Keratinocyte (primary cell): ENCODE results near the gene TMEM132D. TPM values are rescaled to one million over a fixed set of nuclear protein-coding genes. Genes with fewer than 3 reads are reported as not detected.

Source experiments
- DNase-seq: peaks from one replicate; pipeline ENCODE4 v3.0.0-alpha.2; 2011; ENCODE audit warnings: low read depth, missing footprints, low spot score
- FAIRE-seq: peaks from 2 replicates; lab custom pipeline; 2011; peaks lifted over from hg19 to GRCh38; lab: Jason Lieb, UNC
- H2AFZ ChIP-seq: 2 replicates; pipeline ENCODE4 v1.6.0; 2012; ENCODE audit warnings: low read length, control low read depth, inconsistent platforms; ENCODE audit not compliant: control insufficient read depth
- H3K27ac ChIP-seq: 2 replicates; pipeline ENCODE4 v1.5.1; 2011; ENCODE audit warnings: low read length; ENCODE audit not compliant: control insufficient read depth, insufficient read depth
- H3K27me3 ChIP-seq: 3 replicates; pipeline ENCODE4 v1.6.0; 2011; ENCODE audit warnings: low read length; ENCODE audit not compliant: control insufficient read depth, insufficient read depth; ENCODE audit errors: extremely low read depth
- H3K36me3 ChIP-seq, 2 experiments: 2 replicates in 1 of 2; 3 replicates in 1 of 2; pipeline ENCODE4 v1.5.1; 2011; ENCODE audit warnings: low read length in 2 of 2, mild to moderate bottlenecking in 1 of 2; ENCODE audit not compliant: control insufficient read depth in 2 of 2, insufficient read depth in 2 of 2; ENCODE audit errors: extremely low read depth in 1 of 2
- H3K4me1 ChIP-seq: 3 replicates; pipeline ENCODE4 v1.5.1; 2011; ENCODE audit warnings: low read length; ENCODE audit not compliant: control insufficient read depth, insufficient read depth; ENCODE audit errors: extremely low read depth
- H3K4me2 ChIP-seq: 3 replicates; pipeline ENCODE4 v1.6.0; 2011; ENCODE audit warnings: low read depth, low read length; ENCODE audit not compliant: control insufficient read depth, insufficient read depth; ENCODE audit errors: extremely low read depth
- H3K4me3 ChIP-seq, 3 experiments: fragments of 200-600 bp in 1 of 3; sonication (generic) in 1 of 3; 2 replicates in 2 of 3; 3 replicates in 1 of 3; pipeline ENCODE4 v1.5.1; 2011 to 2016; ENCODE audit warnings: low read length in 3 of 3, mild to moderate bottlenecking in 3 of 3, control low read depth in 2 of 3, inconsistent platforms in 1 of 3, low read depth in 1 of 3, mixed read lengths in 1 of 3, mixed run types in 1 of 3, moderate library complexity in 1 of 3; ENCODE audit not compliant: control insufficient read depth in 2 of 3, insufficient read depth in 2 of 3; ENCODE audit errors: extremely low read depth in 1 of 3
- H3K79me2 ChIP-seq: 2 replicates; pipeline ENCODE4 v1.6.0; 2012; ENCODE audit warnings: low read length; ENCODE audit not compliant: control insufficient read depth, insufficient read depth
- H3K9ac ChIP-seq: 3 replicates; pipeline ENCODE4 v1.6.0; 2011; ENCODE audit warnings: low read length; ENCODE audit not compliant: control insufficient read depth, insufficient read depth; ENCODE audit errors: extremely low read depth
- H3K9me1 ChIP-seq: 3 replicates; pipeline ENCODE4 v1.6.0; 2011; ENCODE audit warnings: low read length; ENCODE audit not compliant: control insufficient read depth, insufficient read depth; ENCODE audit errors: extremely low read depth
- H3K9me3 ChIP-seq: 2 replicates; pipeline ENCODE4 v1.5.1; 2012; ENCODE audit warnings: low read depth, low read length; ENCODE audit not compliant: control insufficient read depth
- H4K20me1 ChIP-seq: 3 replicates; pipeline ENCODE4 v1.6.0; 2011; ENCODE audit warnings: low read length; ENCODE audit not compliant: control insufficient read depth, insufficient read depth; ENCODE audit errors: extremely low read depth
- CTCF ChIP-seq, 3 experiments: IDR thresholded peaks in 1 of 3; conservative IDR thresholded peaks in 1 of 3; optimal IDR thresholded peaks in 1 of 3; 2 replicates in 2 of 3; 3 replicates in 1 of 3; pipeline versions ENCODE3 to v1.5.1; 2011; ENCODE audit warnings: low read length in 3 of 3, mild to moderate bottlenecking in 3 of 3, moderate library complexity in 2 of 3, control low read depth in 1 of 3, inconsistent platforms in 1 of 3; ENCODE audit not compliant: insufficient read depth in 2 of 3; ENCODE audit errors: extremely low read depth in 1 of 3
- EZH2 ChIP-seq: IDR thresholded peaks from one replicate; pipeline ENCODE4 v1.6.1; 2012; ENCODE audit warnings: inconsistent platforms, mild to moderate bottlenecking, low read length, moderate library complexity
- dilution Hi-C: fragments of 300-500 bp; cut with MboI; formaldehyde crosslinking; loops from one replicate; pipeline ENCODE4 v1.7.0; 2020; ENCODE audit warnings: low sequenced_read_pairs; ENCODE audit not compliant: extremely low pct_ligation_motif_present
- polyA plus RNA-seq, 5 experiments: library from polyadenylated mRNA; depleted of rRNA in 3 of 5; stranded (reverse) in 3 of 5; stranded (forward) in 1 of 5; unstranded in 1 of 5; fragments of >200 nt; gene quantifications; 1 replicate in 1 of 5; 2 replicates in 3 of 5; 3 replicates in 1 of 5; pipeline versions ENCODE4 v1.2.1 to v1.2.3, GENCODE V29; 2011 to 2012; ENCODE audit warnings: missing spikeins in 2 of 5, low read depth in 1 of 5, low replicate concordance in 1 of 5

The TMEM132D gene
- polyA plus RNA-seq, 1 donor (not counting 4 experiments of a cell fraction or from before 2014, with no cell fraction given), result not detected

GRCh38 chr12:129084875-129085826 lies 818.7 kb downstream of the TMEM132D start:
- Histone ChIP-seq H2AFZ (no peak overlapping the region), H3K9me3 (peaks cover 8% of the 10 kb centered on the region), H3K4me2 (no peak overlapping the region), H3K36me3 (no peaks in the 10 kb centered on the region), H3K9me1 (no peaks in the 10 kb centered on the region), H3K27ac (no peak overlapping the region), H3K4me1 (no peaks in the 10 kb centered on the region), H3K27me3 (no peaks in the 10 kb centered on the region), H3K9ac (no peak overlapping the region), H4K20me1 (no peaks in the 10 kb centered on the region), H3K79me2 (no peaks in the 10 kb centered on the region), H3K4me3 (no peak overlapping the region)
- no peak for FAIRE-seq
- no peak for TF ChIP-seq EZH2
- TF ChIP-seq CTCF (optimal IDR thresholded peaks at IDR 0.05 in 1 of 3, IDR thresholded peaks at IDR 0.05 in 1 of 3, conservative IDR thresholded peaks at IDR 0.05 in 1 of 3; ENCODE audit: extremely low read depth in 1 of 3, insufficient read depth in 2 of 3, low read length in 3 of 3), result no peak
- dilution Hi-C loops, result no loop called here
- no peak for DNase-seq

GRCh38 chr12:129083121-129083840 lies 820.5 kb downstream of the TMEM132D start:
- Histone ChIP-seq H3K9me1 (no peaks in the 10 kb centered on the region), H3K79me2 (no peaks in the 10 kb centered on the region), H4K20me1 (no peaks in the 10 kb centered on the region), H3K9ac (no peak overlapping the region), H3K4me1 (no peaks in the 10 kb centered on the region), H3K27ac (no peak overlapping the region), H3K4me3 (no peak overlapping the region), H3K36me3 (no peaks in the 10 kb centered on the region), H3K4me2 (no peak overlapping the region), H2AFZ (no peak overlapping the region), H3K9me3 (peaks cover 12% of the 10 kb centered on the region), H3K27me3 (no peaks in the 10 kb centered on the region)
- no peak for FAIRE-seq
- DNase-seq, result no peak
- dilution Hi-C loops, result no loop called here
- TF ChIP-seq CTCF (optimal IDR thresholded peaks at IDR 0.05 in 1 of 3, IDR thresholded peaks at IDR 0.05 in 1 of 3, conservative IDR thresholded peaks at IDR 0.05 in 1 of 3; ENCODE audit: extremely low read depth in 1 of 3, insufficient read depth in 2 of 3, low read length in 3 of 3), result no peak
- no peak for TF ChIP-seq EZH2
